ENCODE results near the gene LPCAT3.

GRCh38 chr12:6954316-6955107 lies 63.8 kb downstream of the LPCAT3 start:
- no peak for TF ChIP-seq NFE2L2 (IDR thresholded peaks at IDR 0.05; ENCODE audit: low read depth, low read length)
- TF ChIP-seq CTCF (conservative IDR thresholded peaks at IDR 0.05; ENCODE audit: low read depth, low read length): no peak
- no peak for TF ChIP-seq USF2 (IDR thresholded peaks at IDR 0.05; ENCODE audit: low read depth, low read length)
- no peak for TF ChIP-seq POLR2A (IDR thresholded peaks at IDR 0.05; ENCODE audit: low read depth, low read length)
- TF ChIP-seq RAD21 (IDR thresholded peaks at IDR 0.05; ENCODE audit: low read length): no peak
- TF ChIP-seq SMC3 (IDR thresholded peaks at IDR 0.05; ENCODE audit: low read depth, low read length): no peak
- no peak for TF ChIP-seq FOS (IDR thresholded peaks at IDR 0.05; ENCODE audit: low read depth, low read length)
- TF ChIP-seq ELK1 (IDR thresholded peaks at IDR 0.05; ENCODE audit: borderline replicate concordance, low read depth, low read length): no peak

All from IMR-90 (cell line).